Mononuclear cell (primary cell): ENCODE measurements around the gene CSMD2. TPM values are rescaled to one million over a fixed set of nuclear protein-coding genes. Genes with fewer than 3 reads are reported as not detected.

Source experiments
- H3K27me3 ChIP-seq: 2 replicates; pipeline ENCODE4 v1.6.0; 2011; ENCODE audit warnings: low read length, control low read depth; ENCODE audit not compliant: insufficient read depth
- H3K4me1 ChIP-seq: 2 replicates; pipeline ENCODE4 v1.5.1; 2011; ENCODE audit warnings: mild to moderate bottlenecking, low read length, control low read depth; ENCODE audit not compliant: insufficient read depth
- H3K4me3 ChIP-seq: 2 replicates; pipeline ENCODE4 v1.5.1; 2011; ENCODE audit warnings: mild to moderate bottlenecking, low read length, moderate library complexity
- H3K9me3 ChIP-seq: 2 replicates; pipeline ENCODE4 v1.5.1; 2011; ENCODE audit warnings: low read depth, mild to moderate bottlenecking, control low read depth, low read length
- total RNA-seq: library from RNA; depleted of rRNA; stranded (reverse); fragments of >200 nt; gene quantifications from one replicate; pipeline ENCODE4 v1.2.3, GENCODE V29; 2012

The CSMD2 gene
- total RNA-seq, 1 donor, result not detected

- Histone ChIP-seq H3K4me1 (no peaks in the 10 kb centered on the region), H3K9me3 (no peaks in the 10 kb centered on the region), H3K27me3 (no peaks in the 10 kb centered on the region), H3K4me3 (no peak overlapping the region)
These were observed 484.7 kb downstream of the CSMD2 start for GRCh38 chr1:33680281-33680840.

- Histone ChIP-seq H3K4me1 (no peaks in the 10 kb centered on the region), H3K9me3 (no peaks in the 10 kb centered on the region), H3K4me3 (no peak overlapping the region), H3K27me3 (no peaks in the 10 kb centered on the region)
These were observed 494.5 kb downstream of the CSMD2 start for GRCh38 chr1:33670567-33670966.

GRCh38 chr1:33668695-33669094, 496.3 kb downstream of the CSMD2 start:
- no peaks in the 10 kb centered on the region for H3K27me3 ChIP-seq
- no peaks in the 10 kb centered on the region for H3K4me1 ChIP-seq
- no peak overlapping the region for H3K4me3 ChIP-seq
- no peaks in the 10 kb centered on the region for H3K9me3 ChIP-seq

GRCh38 chr1:33667386-33668282, 497.4 kb downstream of the CSMD2 start:
- Histone ChIP-seq H3K4me3 (no peak overlapping the region), H3K4me1 (no peaks in the 10 kb centered on the region), H3K27me3 (no peaks in the 10 kb centered on the region), H3K9me3 (no peaks in the 10 kb centered on the region)

- H3K4me1 ChIP-seq, result no peaks in the 10 kb centered on the region
- no peaks in the 10 kb centered on the region for H3K9me3 ChIP-seq
- H3K4me3 ChIP-seq, result no peak overlapping the region
- no peaks in the 10 kb centered on the region for H3K27me3 ChIP-seq
These were observed 498.4 kb downstream of the CSMD2 start for GRCh38 chr1:33666616-33667015.

- H3K4me1 ChIP-seq, result no peaks in the 10 kb centered on the region
- no peaks in the 10 kb centered on the region for H3K9me3 ChIP-seq
These were observed 503.1 kb downstream of the CSMD2 start for GRCh38 chr1:33661811-33662454.

GRCh38 chr1:33660956-33661355, 504.1 kb downstream of the CSMD2 start:
- no peaks in the 10 kb centered on the region for H3K9me3 ChIP-seq
- H3K27me3 ChIP-seq, result no peaks in the 10 kb centered on the region
- no peaks in the 10 kb centered on the region for H3K4me1 ChIP-seq
- H3K4me3 ChIP-seq, result no peak overlapping the region

More at GRCh38 chr1:33661811-33662454, 503.1 kb downstream of the CSMD2 start:
- H3K27me3 ChIP-seq, result no peaks in the 10 kb centered on the region
- no peak overlapping the region for H3K4me3 ChIP-seq

GRCh38 chr1:33660244-33660643, 504.8 kb downstream of the CSMD2 start:
- Histone ChIP-seq H3K4me3 (no peak overlapping the region), H3K9me3 (no peaks in the 10 kb centered on the region), H3K27me3 (no peaks in the 10 kb centered on the region), H3K4me1 (no peaks in the 10 kb centered on the region)

- Histone ChIP-seq H3K4me3 (no peak overlapping the region), H3K9me3 (no peaks in the 10 kb centered on the region), H3K27me3 (no peaks in the 10 kb centered on the region), H3K4me1 (no peaks in the 10 kb centered on the region)
These were observed 505.4 kb downstream of the CSMD2 start for GRCh38 chr1:33659641-33660040.

GRCh38 chr1:33657833-33658232, 507.2 kb downstream of the CSMD2 start:
- Histone ChIP-seq H3K4me3 (no peak overlapping the region), H3K9me3 (no peaks in the 10 kb centered on the region), H3K4me1 (no peaks in the 10 kb centered on the region), H3K27me3 (no peaks in the 10 kb centered on the region)

- Histone ChIP-seq H3K4me3 (no peak overlapping the region), H3K27me3 (no peaks in the 10 kb centered on the region), H3K9me3 (no peaks in the 10 kb centered on the region), H3K4me1 (no peaks in the 10 kb centered on the region)
These were observed 508.5 kb downstream of the CSMD2 start for GRCh38 chr1:33656467-33657005.

- H3K4me1 ChIP-seq, result no peaks in the 10 kb centered on the region
These were observed 509.5 kb downstream of the CSMD2 start for GRCh38 chr1:33655496-33655895.

GRCh38 chr1:33654267-33654834, 510.7 kb downstream of the CSMD2 start:
- H3K27me3 ChIP-seq, result no peaks in the 10 kb centered on the region
- no peaks in the 10 kb centered on the region for H3K9me3 ChIP-seq
- no peak overlapping the region for H3K4me3 ChIP-seq
- H3K4me1 ChIP-seq, result no peaks in the 10 kb centered on the region

More at GRCh38 chr1:33655496-33655895, 509.5 kb downstream of the CSMD2 start:
- H3K4me3 ChIP-seq, result no peak overlapping the region
- no peaks in the 10 kb centered on the region for H3K9me3 ChIP-seq
- no peaks in the 10 kb centered on the region for H3K27me3 ChIP-seq

- Histone ChIP-seq H3K27me3 (no peaks in the 10 kb centered on the region), H3K4me3 (no peak overlapping the region), H3K4me1 (no peaks in the 10 kb centered on the region), H3K9me3 (no peaks in the 10 kb centered on the region)
These were observed 511.8 kb downstream of the CSMD2 start for GRCh38 chr1:33653226-33653625.

GRCh38 chr1:33650708-33651107, 514.3 kb downstream of the CSMD2 start:
- no peaks in the 10 kb centered on the region for H3K4me1 ChIP-seq
- no peaks in the 10 kb centered on the region for H3K27me3 ChIP-seq
- no peak overlapping the region for H3K4me3 ChIP-seq
- H3K9me3 ChIP-seq, result no peaks in the 10 kb centered on the region
